Stimulated activated naive CD8-positive, alpha-beta T cell treated with anti-CD3 and anti-CD28 coated beads, Interleukin-15, amount 100 ng/mL, for 72 hours (primary cell): ENCODE results near the gene SPARCL1.
A peak's percentile ranks its signal among the peaks of the same experiment; 100 is the strongest.

Experiments used
- ATAC-seq: fragments of 150-1000 bp; cut with Tn5 transposase; 2 replicates; pipeline ENCODE4 v1.10.0; 2021; ENCODE audit warnings: mild to moderate bottlenecking, moderate library complexity
- DNase-seq, 2 donors: peaks; one replicate each; pipeline ENCODE4 v3.0.0; 2021 to 2022
- H3K27ac Mint-ChIP-seq, 2 donors: one replicate each; pipeline ENCODE4 v1.8.0; 2022; ENCODE audit warnings: mild to moderate bottlenecking in 2 of 2, mixed read lengths in 2 of 2, moderate library complexity in 2 of 2
- H3K27me3 Mint-ChIP-seq: one replicate; pipeline ENCODE4 v1.8.0; 2022; ENCODE audit warnings: mixed read lengths
- H3K4me1 Mint-ChIP-seq: one replicate; pipeline ENCODE4 v1.8.0; 2022; ENCODE audit warnings: mild to moderate bottlenecking, mixed read lengths
- H3K4me3 Mint-ChIP-seq, 2 donors: one replicate each; pipeline ENCODE4 v1.8.0; 2022; ENCODE audit warnings: mild to moderate bottlenecking in 2 of 2, mixed read lengths in 2 of 2, moderate library complexity in 1 of 2
- H3K9me3 Mint-ChIP-seq, 2 donors: one replicate each; pipeline ENCODE4 v1.8.0; 2022; ENCODE audit warnings: mixed read lengths in 2 of 2

SPARCL1 gene

GRCh38 chr4:87547016-87547708, 18.0 kb upstream of the SPARCL1 start:
- H3K9me3 Mint-ChIP-seq, result no peaks in the 10 kb centered on the region
- DNase-seq (no peak), ATAC-seq (no peak)
- H3K27me3 Mint-ChIP-seq, result no peaks in the 10 kb centered on the region
- H3K4me3 Mint-ChIP-seq, result no peak overlapping the region
- H3K27ac Mint-ChIP-seq, result no peak overlapping the region
- no peaks in the 10 kb centered on the region for H3K4me1 Mint-ChIP-seq

- DNase-seq (no peak), ATAC-seq (no peak)
- no peaks in the 10 kb centered on the region for H3K9me3 Mint-ChIP-seq
- peak overlapping the region; percentile 92 to 94 for H3K27ac Mint-ChIP-seq
- H3K4me3 Mint-ChIP-seq, result no peak overlapping the region
- H3K27me3 Mint-ChIP-seq, result no peaks in the 10 kb centered on the region
- no peaks in the 10 kb centered on the region for H3K4me1 Mint-ChIP-seq
Measured at GRCh38 chr4:87545052-87545451, 15.9 kb upstream of the SPARCL1 start.

- ATAC-seq (no peak), DNase-seq (no peak)
- Mint-ChIP-seq H3K27me3 (no peaks in the 10 kb centered on the region), H3K4me1 (no peaks in the 10 kb centered on the region), H3K4me3 (no peak overlapping the region), H3K27ac (no peak overlapping the region), H3K9me3 (no peaks in the 10 kb centered on the region)
Measured at GRCh38 chr4:87543835-87544461, 14.8 kb upstream of the SPARCL1 start.

GRCh38 chr4:87542734-87543312, 13.6 kb upstream of the SPARCL1 start:
- ATAC-seq (no peak), DNase-seq (no peak)
- Mint-ChIP-seq H3K27ac (peak overlapping the region in 1 of 2 donors; percentile 72), H3K9me3 (no peaks in the 10 kb centered on the region), H3K4me3 (no peak overlapping the region), H3K27me3 (no peaks in the 10 kb centered on the region), H3K4me1 (no peaks in the 10 kb centered on the region)

GRCh38 chr4:87541956-87542709, 13.0 kb upstream of the SPARCL1 start:
- Mint-ChIP-seq H3K4me1 (no peaks in the 10 kb centered on the region), H3K27me3 (no peaks in the 10 kb centered on the region), H3K9me3 (no peaks in the 10 kb centered on the region), H3K4me3 (no peak overlapping the region), H3K27ac (no peak overlapping the region)
- DNase-seq, result no peak
- ATAC-seq, result no peak

- ATAC-seq (no peak), DNase-seq (no peak)
- Mint-ChIP-seq H3K27ac (no peak overlapping the region), H3K27me3 (no peaks in the 10 kb centered on the region), H3K9me3 (no peaks in the 10 kb centered on the region), H3K4me3 (no peak overlapping the region), H3K4me1 (no peaks in the 10 kb centered on the region)
Measured at GRCh38 chr4:87541521-87541920, 12.3 kb upstream of the SPARCL1 start.

- Mint-ChIP-seq H3K9me3 (no peaks in the 10 kb centered on the region), H3K27ac (no peak overlapping the region), H3K4me3 (no peak overlapping the region), H3K4me1 (no peaks in the 10 kb centered on the region), H3K27me3 (no peaks in the 10 kb centered on the region)
- ATAC-seq (no peak), DNase-seq (no peak)
Measured at GRCh38 chr4:87540146-87541058, 11.2 kb upstream of the SPARCL1 start.

- no peak overlapping the region for H3K27ac Mint-ChIP-seq
- H3K4me3 Mint-ChIP-seq, result no peak overlapping the region
- no peaks in the 10 kb centered on the region for H3K27me3 Mint-ChIP-seq
- no peaks in the 10 kb centered on the region for H3K9me3 Mint-ChIP-seq
- no peaks in the 10 kb centered on the region for H3K4me1 Mint-ChIP-seq
- DNase-seq, result no peak
- ATAC-seq, result no peak
Measured at GRCh38 chr4:87532907-87533306, 3.7 kb upstream of the SPARCL1 start.

- H3K9me3 Mint-ChIP-seq, result no peaks in the 10 kb centered on the region
- ATAC-seq (no peak), DNase-seq (no peak)
- H3K4me3 Mint-ChIP-seq, result no peak overlapping the region
- H3K4me1 Mint-ChIP-seq, result no peaks in the 10 kb centered on the region
- no peaks in the 10 kb centered on the region for H3K27me3 Mint-ChIP-seq
- no peak overlapping the region for H3K27ac Mint-ChIP-seq
Measured at GRCh38 chr4:87532109-87532508, 2.9 kb upstream of the SPARCL1 start.

GRCh38 chr4:87531621-87532020, 2.4 kb upstream of the SPARCL1 start:
- DNase-seq (no peak), ATAC-seq (no peak)
- no peak overlapping the region for H3K4me3 Mint-ChIP-seq
- H3K27ac Mint-ChIP-seq, result no peak overlapping the region
- H3K9me3 Mint-ChIP-seq, result no peaks in the 10 kb centered on the region
- no peaks in the 10 kb centered on the region for H3K4me1 Mint-ChIP-seq
- H3K27me3 Mint-ChIP-seq, result no peaks in the 10 kb centered on the region

GRCh38 chr4:87530868-87531267, 1.7 kb upstream of the SPARCL1 start:
- H3K27ac Mint-ChIP-seq, result no peak overlapping the region
- H3K4me3 Mint-ChIP-seq, result no peak overlapping the region
- H3K27me3 Mint-ChIP-seq, result no peaks in the 10 kb centered on the region
- H3K4me1 Mint-ChIP-seq, result no peaks in the 10 kb centered on the region
- peaks cover 0 to 2% of the 10 kb centered on the region in 2 donors for H3K9me3 Mint-ChIP-seq
- DNase-seq, result no peak
- no peak for ATAC-seq

- no peaks in the 10 kb centered on the region for H3K4me1 Mint-ChIP-seq
- no peak overlapping the region for H3K4me3 Mint-ChIP-seq
- no peaks in the 10 kb centered on the region for H3K27me3 Mint-ChIP-seq
- ATAC-seq, result no peak
- no peak overlapping the region for H3K27ac Mint-ChIP-seq
- H3K9me3 Mint-ChIP-seq, result peaks cover 4 to 7% of the 10 kb centered on the region in 2 donors
- DNase-seq, result no peak
Measured at GRCh38 chr4:87530229-87530628, 1.1 kb upstream of the SPARCL1 start.

- Mint-ChIP-seq H3K4me3 (no peak overlapping the region), H3K27me3 (no peaks in the 10 kb centered on the region), H3K27ac (no peak overlapping the region), H3K4me1 (no peaks in the 10 kb centered on the region), H3K9me3 (peaks cover 7 to 16% of the 10 kb centered on the region in 2 donors)
- ATAC-seq (no peak), DNase-seq (no peak)
Measured at GRCh38 chr4:87527431-87528220, 1.6 kb downstream of the SPARCL1 start.

GRCh38 chr4:87525636-87526295, 3.4 kb downstream of the SPARCL1 start:
- H3K4me1 Mint-ChIP-seq, result no peaks in the 10 kb centered on the region
- DNase-seq, result no peak
- no peak overlapping the region for H3K27ac Mint-ChIP-seq
- H3K9me3 Mint-ChIP-seq, result peaks cover 7 to 16% of the 10 kb centered on the region in 2 donors
- no peak for ATAC-seq
- H3K4me3 Mint-ChIP-seq, result no peak overlapping the region
- no peaks in the 10 kb centered on the region for H3K27me3 Mint-ChIP-seq
